T1000 (cell line): ENCODE measurements around the gene KAZN.
"Not testable (repeated sequence)": the region's sequence is repeated elsewhere in the genome, so short reads cannot be mapped to it uniquely, and the experiment has no call there.

Source experiments
- DNase-seq: peaks from one replicate; lab custom pipeline; 2025; ENCODE audit warnings: mixed read lengths; lab: John Stamatoyannopoulos, UW

KAZN gene

DNA sequence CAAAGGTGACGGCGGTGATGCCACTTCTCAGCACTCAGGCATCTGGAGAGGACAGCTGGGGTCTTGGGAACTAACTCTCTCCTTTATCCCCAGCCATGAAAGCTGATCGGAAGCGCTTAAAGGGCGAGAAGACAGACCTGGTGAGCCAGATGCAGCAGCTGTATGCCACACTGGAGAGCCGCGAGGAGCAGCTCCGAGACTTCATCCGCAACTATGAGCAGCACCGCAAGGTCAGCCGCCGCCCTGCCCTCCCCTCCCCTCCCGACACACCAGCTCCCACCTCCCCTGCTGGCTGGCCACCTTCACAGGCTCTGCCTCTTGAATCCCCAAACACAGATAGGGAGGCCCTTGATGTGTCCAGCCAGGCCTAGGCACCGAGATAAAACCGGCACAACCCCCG lies 436.2 kb downstream of the KAZN start:
- no peak for DNase-seq

DNA sequence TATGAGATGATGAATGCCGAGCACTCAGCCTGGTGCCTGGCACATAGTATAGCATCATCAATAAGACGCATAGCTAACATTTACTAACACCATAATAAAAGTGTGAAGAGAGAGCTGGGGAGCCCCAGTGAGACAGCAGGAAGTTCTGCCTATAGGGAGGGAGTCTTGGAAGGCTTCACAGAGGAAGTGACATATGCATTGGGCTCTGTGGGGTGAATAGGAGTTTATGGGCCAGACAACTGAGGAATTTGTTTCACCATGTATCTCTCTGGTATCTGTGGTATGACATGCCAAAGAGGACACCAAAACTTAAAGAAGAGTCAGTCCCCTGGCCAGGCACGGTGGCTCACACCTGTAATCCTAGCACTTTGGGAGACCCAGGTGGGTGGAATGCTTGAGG lies 436.8 kb downstream of the KAZN start:
- no peak for DNase-seq

DNA sequence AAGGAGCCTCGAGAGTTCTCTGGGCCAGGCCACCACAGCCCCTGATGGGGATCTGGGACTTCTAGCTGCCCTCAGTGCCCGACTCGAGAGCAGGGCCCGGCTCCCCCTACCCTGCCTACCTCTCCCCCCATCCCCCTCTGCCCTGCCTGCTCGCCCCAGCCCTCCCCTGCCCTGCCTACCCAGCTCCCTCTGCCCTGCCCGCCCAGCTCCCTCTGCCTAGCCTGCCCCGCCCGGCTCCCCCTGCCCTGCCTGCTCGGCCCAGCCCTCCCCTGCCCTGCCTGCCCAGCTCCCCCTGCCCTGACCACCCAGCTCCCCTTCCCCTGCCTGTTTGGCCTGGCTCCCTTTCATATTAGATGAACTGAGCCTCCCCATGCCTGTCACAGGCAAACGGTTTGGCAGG lies 437.6 kb downstream of the KAZN start:
- DNase-seq: no peak

DNA sequence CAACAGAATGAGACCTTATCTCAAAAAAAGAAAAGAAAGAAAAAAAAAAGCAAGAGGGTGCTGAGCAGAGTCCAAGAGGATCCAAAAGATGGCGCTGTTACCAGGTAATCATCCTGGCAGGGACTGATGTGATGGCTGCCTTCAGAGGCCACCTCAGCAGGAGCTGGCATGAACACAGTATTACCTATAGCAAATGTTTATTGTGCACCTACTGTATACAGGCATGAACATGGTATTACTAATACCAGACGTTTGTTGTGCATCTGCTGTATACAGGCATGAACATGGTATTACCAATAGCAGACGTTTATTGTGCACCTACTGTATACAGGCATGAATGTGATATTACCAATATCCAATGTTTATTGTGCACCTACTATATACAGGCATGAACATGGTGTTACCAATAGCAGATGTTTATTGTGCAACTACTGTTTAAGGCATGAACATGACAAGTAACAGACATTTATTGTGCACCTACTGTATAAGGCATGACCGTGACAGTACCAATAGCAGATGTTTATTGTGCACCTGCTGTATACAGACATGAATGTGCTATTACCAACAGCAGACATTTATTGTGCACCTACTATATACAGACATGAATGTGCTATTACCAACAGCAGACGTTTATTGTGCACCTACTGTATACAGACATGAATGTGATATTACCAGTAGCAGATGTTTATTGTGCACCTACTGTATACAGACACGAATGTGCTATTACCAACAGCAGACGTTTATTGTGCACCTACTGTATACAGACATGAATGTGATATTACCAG lies 439.9 kb downstream of the KAZN start:
- DNase-seq: no peak

DNA sequence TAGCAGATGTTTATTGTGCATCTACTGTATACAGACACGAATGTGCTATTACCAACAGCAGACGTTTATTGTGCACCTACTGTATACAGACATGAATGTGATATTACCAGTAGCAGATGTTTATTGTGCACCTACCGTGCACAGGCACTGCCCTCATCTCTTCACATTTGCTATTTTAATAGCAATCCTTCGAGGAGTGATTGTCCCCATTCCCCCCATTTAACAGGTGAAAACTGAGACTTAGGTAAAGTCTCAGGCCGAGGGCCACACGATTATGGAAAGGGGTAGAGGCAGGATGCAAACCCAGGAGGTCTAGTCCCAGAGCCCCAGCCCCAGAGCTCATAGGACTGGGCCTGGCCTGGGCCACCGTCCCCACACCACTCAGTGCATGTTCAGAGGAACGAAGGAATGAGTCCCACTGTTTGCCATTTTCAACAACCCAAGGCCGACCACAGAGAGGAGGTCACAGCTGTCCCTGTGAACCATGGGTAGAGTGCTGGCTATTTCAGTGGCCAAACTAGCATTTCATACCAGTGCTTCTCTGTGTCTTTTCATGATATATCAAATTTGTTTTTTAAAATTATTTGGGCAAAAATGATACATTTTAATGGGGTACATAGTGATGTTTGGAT lies 440.6 kb downstream of the KAZN start:
- DNase-seq: no peak

DNA sequence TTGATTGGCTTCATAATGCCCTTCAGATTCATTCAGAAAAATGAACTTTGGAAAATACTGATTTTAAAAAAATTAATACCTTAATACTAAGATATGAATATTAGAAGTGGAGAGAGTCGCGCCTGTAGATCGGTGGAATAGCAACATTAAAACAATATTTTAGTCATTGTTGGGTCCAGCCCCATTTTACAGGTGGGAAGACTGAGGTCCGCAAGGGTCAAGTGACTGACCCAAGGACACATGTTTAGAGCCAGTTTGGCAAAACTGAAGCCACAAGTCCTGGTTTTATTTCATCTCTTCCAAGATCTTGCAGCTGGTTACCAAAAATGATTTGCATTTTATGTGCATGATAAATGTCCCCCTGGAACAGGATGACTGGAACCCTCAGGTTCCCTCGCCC lies 441.4 kb downstream of the KAZN start:
- DNase-seq: no peak

DNA sequence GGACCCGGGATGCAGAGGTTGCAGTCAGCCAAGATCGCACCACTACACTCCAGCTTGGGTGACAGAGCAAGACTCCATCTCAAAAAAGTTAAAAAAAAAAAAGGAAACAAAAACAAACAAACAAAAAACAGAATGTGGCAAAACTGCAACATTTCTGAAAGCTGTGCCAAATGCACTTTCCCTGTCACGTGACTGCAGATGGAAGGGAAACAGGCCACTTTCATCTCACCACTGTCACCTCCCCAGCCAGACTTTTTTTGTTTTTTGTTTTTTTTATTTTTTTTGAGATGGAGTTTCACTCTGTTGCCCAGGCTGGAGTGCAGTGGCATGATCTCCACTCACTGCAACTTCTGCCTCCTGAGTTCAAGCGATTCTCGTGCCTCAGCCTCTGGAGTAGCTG lies 442.2 kb downstream of the KAZN start:
- DNase-seq: not testable (repeated sequence)

DNA sequence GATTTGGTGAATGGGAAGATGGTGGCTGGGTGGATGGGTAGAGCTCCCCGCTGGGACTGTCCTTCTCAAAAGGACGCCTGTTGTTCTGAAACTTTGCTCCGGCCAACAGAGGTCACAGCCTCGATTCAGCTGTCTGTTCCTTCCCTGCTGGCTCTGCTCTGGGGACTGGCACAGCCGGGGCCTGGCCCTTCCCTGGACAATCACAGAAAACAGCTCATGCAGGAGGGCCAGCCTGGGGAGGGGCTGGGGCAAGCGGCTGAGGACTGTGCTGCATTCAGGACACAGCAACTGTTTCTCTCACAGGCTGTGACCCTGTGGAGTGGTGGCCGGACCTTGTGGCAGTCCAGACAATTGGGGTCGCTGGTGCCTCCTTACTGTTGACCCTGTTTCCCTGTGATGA lies 444.4 kb downstream of the KAZN start:
- no peak for DNase-seq

DNA sequence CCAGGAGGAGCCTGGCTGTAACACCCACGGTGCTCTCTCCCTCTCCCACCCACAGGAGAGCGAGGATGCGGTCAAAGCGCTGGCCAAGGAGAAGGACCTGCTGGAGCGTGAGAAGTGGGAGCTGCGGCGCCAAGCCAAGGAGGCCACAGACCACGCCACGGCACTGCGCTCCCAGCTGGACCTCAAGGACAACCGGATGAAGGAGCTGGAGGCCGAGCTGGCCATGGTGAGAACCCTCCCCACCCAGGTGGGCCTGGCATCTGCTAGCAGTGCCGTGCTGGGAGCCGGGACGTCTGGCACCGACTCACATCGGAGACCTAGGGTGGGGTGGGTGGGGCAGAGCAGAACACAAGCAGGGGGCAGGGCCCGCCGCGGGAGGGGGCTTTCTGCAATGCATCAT lies 445.4 kb downstream of the KAZN start:
- DNase-seq: no peak

DNA sequence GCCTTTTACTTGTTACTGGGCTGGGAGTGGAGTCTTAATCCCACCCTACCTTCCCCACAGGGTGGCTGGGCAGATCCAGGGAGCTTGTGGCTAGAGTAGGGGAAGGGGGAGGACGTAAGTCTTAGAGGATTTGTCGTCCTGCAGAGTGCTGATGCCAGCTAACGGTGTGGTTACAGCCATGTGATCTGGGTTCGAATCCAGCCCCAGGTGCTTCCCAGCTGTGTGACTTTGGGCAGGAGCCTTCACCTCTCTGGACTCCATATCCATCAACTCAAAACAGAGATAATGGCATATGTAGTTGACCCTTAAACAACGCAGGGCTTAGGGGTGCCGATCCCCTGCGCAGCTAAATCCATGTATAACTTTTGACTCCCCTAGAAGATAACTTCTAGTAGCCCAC lies 446.6 kb downstream of the KAZN start:
- no peak for DNase-seq

DNA sequence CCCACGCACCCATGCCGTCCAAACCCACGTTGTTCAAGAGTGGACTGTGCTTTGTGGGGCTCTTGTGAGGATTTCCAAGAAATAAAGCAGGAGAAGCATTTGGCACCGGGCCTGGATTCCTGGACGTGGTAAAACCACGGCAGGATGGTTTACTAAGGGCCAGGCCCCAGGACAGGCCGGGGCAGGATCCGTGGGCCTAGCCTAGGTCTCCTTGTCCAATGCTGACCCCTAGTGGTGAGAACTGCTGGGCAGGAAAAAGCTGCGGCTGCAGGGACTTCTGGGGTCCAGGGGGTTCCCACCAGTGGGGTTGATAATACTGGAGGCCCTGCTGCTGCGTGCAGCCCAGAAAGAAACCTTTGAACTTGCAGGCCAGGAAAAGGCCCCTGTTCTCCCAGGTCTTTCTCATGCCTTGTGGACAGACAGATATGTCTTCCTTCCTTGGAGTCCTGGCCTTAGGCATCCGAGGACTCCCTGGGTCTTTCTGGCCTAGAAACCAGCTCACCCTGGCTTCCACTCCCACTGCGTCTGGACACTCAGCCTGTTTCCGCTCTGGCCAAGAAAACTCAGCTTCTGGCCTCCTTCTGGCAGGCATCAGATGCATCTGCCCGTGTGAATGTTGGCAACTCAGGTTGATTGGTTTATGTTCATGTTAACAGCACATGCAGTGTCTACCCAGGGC lies 448.1 kb downstream of the KAZN start:
- DNase-seq: peak; percentile 62

DNA sequence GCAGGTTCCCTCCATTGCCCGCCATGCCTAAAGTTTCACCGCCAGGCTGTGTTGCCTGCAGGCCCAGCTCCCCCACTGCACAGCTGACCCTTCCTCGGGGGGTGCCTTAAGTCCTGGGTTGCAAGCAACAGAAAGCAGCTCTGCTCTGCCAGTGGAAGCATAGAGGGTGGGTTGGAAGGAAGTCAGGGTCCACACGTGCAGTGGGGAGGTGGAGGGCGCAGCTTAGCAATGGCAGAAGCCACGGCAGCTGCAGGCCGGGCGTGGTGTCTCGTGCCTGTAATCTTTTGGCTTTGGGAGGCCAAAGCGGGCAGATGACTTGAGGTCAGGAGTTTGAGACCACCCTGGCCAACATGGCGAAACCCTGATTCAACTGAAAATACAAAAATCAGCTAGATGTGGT lies 448.8 kb downstream of the KAZN start:
- DNase-seq: no peak

DNA sequence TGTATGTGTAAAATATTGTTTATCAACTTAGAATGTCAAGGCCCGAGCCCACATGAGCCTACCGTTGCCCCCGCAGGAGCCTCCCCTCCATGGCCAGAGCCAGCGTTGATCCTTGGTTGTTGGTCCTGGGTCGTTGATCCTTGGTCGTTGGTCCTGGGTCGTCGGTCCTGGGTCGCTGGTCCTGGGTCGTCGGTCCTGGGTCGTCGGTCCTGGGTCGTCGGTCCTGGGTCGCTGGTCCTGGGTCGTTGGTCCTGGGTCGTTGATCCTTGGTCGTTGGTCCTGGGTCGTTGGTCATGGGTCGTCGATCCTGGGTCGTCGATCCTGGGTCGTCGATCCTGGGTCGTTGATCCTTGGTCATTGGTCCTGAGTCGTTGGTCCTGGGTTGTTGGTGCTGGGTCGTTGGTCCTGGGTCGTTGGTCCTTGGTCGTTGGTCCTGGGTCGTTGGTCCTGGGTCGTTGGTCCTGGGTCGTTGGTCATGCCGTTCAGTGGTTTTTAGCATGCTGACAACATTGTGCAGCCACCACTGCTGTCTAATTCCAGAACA lies 450.0 kb downstream of the KAZN start:
- no peak for DNase-seq

DNA sequence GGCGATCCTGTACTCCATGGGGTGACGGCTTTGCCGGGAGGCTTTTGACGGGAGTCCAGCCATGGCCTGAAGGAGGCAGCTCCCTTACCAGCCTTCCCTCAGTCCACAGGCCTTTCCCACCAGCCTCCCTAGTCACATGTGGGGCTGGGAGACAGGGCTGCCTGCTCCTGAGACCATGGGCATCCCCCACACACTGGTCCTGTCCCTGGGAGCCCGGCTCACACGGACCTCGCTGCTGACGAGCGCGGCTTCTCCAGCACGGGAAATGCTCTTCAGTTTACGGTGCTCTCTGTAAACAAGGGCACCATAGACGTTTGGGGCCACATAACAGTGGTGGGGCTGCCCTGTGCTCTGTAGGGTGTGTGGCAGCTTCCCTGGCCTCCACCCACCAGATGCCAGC lies 450.6 kb downstream of the KAZN start:
- DNase-seq: no peak

DNA sequence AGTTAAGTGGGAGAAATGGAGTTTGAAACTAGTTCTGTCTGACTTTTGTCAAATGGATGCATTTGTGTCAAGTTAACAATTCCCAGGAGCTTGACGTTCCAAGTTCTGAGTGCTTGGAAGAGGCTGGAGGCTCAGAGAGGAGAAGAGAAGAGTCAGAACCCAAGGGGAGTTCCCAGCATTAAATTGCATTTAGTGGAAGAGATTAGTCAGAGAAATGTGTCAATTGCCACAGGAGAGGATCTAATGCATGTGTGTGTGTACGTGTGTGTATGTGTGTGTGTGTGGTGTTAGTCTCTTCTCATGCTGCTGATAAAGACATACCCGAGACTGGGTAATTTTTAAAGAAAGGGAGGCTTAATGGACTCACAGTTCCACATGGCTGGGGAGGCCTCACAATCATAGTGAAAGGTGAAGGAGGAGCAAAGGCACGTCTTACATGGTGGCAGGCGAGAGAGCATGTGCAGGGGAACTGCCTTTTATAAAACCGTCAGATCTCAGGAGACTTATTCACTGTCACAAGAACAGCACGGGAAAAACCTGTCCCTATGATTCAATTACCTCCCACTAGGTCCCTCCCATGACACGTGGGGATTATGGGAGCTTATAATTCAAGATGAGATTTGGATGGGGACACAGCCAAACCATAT lies 453.5 kb downstream of the KAZN start:
- DNase-seq: no peak

DNA sequence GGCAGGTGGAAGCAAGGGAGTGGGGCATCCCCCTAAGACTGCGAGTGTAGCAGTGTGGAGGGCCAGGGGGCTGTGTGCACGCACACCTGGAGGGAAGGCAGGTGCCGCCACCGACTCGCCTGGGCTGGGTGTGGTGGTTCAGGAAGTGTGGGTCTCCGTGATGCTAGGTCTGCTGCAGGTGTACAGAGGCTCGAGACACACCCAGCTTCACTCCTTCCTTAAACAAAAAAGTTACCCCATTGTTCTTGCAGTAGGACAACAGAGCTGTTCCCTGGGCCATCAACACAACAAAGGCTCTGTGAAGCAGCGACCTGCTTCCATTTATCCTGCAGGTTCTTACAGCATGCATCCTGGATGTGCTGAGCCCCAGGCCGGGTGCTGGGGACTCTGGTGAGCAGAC lies 454.7 kb downstream of the KAZN start:
- no peak for DNase-seq

DNA sequence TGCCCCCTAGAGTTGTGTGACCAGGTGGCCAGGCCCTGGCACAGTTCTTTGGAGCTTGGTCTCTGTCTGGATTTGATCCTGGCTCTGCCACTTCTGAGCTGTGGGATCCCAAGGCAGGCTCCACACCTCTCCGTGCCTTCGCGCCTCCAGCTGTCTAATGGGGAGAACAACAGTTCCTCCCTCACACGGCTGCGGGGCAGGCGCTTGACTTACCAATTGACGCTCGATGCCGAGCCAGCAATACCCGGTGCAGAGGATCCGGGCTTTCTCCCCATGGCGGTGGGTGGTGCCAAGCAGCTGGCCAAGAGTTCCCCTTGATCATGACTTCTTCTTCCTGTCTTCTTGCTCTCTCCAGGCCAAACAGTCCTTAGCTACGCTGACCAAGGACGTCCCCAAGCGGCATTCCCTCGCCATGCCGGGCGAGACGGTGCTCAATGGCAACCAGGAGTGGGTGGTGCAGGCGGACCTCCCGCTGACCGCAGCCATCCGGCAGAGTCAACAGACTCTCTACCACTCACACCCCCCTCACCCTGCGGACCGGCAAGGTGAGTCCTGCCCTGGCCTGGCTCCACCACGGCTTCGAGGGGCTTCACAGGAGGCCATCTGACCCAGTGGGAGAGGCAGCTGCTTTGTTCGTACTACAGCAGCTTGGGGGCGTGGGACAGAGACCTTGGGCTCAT lies 457.4 kb downstream of the KAZN start:
- DNase-seq: no peak

DNA sequence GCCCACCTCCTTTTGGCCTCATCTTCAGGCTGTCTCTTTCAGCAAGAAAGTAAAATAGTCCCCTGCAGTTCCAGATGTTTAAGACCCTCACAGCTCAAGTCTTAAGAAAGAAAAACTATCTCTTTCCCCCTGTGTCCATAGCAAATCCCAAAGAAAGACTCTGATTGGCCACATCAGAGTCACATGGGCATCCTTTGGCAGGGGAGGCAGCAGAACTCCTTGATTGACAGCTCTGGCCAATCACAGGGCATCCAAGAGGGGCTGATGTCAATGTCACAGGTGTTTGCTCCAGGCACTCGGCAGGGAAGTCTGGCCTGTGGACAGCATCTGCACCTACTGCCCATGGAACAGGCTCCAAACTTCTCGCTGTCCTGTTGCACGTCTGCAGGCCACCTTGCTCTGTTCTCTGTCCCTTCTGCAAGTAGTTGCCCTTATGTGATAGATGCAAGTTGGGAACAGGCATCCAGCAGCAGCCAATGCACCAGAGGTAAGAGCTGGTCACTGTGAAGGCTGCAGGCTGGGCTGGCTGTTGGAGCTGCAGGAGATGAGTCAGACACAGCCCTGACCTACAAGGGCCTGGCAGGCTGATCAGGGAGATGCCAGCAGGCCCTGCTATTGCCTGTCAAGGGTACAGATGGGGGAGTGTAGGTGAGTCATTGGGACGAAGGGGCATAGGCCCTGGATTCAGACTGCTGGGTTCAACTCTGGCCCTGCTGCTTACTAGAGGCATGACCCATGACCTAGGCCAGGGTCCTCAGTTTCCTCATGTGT lies 458.2 kb downstream of the KAZN start:
- peak; percentile 49 for DNase-seq

DNA sequence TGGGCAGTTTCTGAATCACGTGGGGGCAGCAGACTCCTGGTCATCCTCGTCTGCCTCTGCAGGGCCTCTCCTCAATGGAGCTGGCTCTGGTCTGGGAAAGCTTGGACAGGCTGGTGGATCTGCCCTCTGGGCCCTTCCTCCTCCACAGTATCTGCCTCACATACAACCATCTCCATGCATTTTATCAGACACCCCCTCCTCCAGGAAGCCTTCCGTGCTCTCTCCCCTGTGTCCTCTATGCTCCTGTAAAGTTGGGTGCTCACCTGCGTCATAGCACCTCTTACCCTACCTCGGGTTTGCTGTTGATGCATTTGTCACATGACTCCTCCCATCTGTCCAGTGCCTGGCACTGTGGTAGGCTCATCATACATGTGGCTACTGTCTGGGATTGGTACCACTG lies 459.3 kb downstream of the KAZN start:
- no peak for DNase-seq

DNA sequence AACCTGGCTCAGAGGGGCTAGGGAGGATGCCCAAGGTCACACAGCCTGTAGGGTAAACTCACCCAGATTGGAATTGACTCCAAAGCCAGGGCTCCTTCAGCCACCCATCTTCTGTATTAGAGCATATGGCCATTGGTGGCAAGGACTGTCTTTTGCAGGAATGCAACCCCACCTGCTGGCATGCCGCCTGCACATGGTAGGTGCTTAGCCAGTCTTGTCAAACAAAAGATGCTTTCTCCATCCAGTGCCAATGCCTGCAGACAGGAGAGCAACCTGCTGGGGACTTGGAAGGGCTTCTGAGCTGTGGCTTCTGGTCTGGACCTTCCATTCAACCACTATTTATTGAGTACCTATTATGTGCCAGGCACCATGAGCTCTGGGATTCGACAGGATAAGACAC lies 459.8 kb downstream of the KAZN start:
- DNase-seq: no peak

DNA sequence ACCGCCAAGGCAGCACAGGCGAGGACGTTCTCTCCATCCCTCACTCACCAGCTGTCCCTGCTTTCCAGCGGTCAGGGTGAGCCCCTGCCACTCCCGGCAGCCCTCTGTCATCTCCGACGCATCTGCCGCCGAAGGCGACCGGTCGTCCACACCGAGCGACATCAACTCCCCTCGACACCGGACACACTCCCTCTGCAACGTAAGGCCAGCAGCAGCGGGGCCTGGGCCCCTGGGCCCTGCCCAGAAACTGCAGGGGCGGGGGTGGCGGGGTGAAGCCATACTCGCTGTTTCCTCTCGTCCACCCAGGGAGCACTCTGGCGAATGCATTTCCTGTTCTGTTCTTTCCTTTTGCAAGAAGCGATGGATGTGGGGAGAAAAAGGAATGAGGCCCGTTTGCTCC lies 461.6 kb downstream of the KAZN start:
- no peak for DNase-seq
